B cell (primary cell): Measurements from ENCODE around the gene BRD3. TPM values are rescaled to one million over a fixed set of nuclear protein-coding genes. Genes with fewer than 3 reads are reported as not detected.
"Not testable (repeated sequence)": the region's sequence is repeated elsewhere in the genome, so short reads cannot be mapped to it uniquely, and the experiment has no call there.

ENCODE experiments used
- ATAC-seq: fragments of 200-7000 bp; cut with Tn5 transposase; one replicate; pipeline ENCODE4 v1.10.0; 2021; ENCODE audit warnings: low read depth, mild to moderate bottlenecking, moderate number of reproducible peaks, moderate library complexity
- CTCF ChIA-PET: fragments of 350-600 bp; sonication (Branson Sonifier 250); formaldehyde crosslinking; loops from one replicate; lab custom pipeline; 2021; ENCODE audit warnings: antibody characterized with exemption, inconsistent platforms; lab: Charles Lee
- POLR2A ChIA-PET: fragments of 350-600 bp; sonication (Branson Sonifier 250); formaldehyde crosslinking; loops from one replicate; lab custom pipeline; 2021; ENCODE audit warnings: antibody characterized with exemption; lab: Charles Lee
- DNase-seq: peaks from one replicate; pipeline ENCODE4 v3.0.0; 2013
- H2AFZ ChIP-seq: 2 replicates; pipeline ENCODE4 v1.6.1; 2012; ENCODE audit warnings: mild to moderate bottlenecking, low read depth, low read length; ENCODE audit not compliant: insufficient read depth, poor library complexity, severe bottlenecking
- H3K27ac ChIP-seq, 2 donors: 1 replicate in 1 of 2; 2 replicates in 1 of 2; pipeline ENCODE4 v1.5.1; 2012 to 2013; ENCODE audit warnings: low read length in 2 of 2, mild to moderate bottlenecking in 2 of 2, moderate library complexity in 1 of 2
- H3K27me3 ChIP-seq, 4 experiments: fragments of 200-600 bp in 1 of 4; sonication (generic) in 1 of 4; replicated peaks in 1 of 4; 1 replicate in 2 of 4; 2 replicates in 2 of 4; pipeline versions ENCODE4 v1.6.1 to v1.7.0; 2013 to 2016; ENCODE audit warnings: low read length in 3 of 4, mild to moderate bottlenecking in 2 of 4, mixed read lengths in 1 of 4, moderate library complexity in 1 of 4; ENCODE audit not compliant: insufficient read depth in 4 of 4, control insufficient read depth in 3 of 4; ENCODE audit errors: control extremely low read depth in 1 of 4
- H3K36me3 ChIP-seq, 2 experiments: replicated peaks in 1 of 2; 1 replicate in 1 of 2; 2 replicates in 1 of 2; pipeline versions ENCODE4 v1.6.1 to v1.7.1; 2013; ENCODE audit warnings: low read length in 1 of 2; ENCODE audit not compliant: insufficient read depth in 2 of 2, control insufficient read depth in 1 of 2; ENCODE audit errors: control extremely low read depth in 1 of 2, extremely low read depth in 1 of 2
- H3K4me1 ChIP-seq, 2 donors: fragments of 200-600 bp in 1 of 2; sonication (generic) in 1 of 2; 1 replicate in 1 of 2; 2 replicates in 1 of 2; pipeline versions ENCODE4 v1.5.1 to v1.6.1; 2013 to 2017; ENCODE audit warnings: low read length in 2 of 2; ENCODE audit not compliant: control insufficient read depth in 2 of 2, insufficient read depth in 2 of 2
- H3K4me2 ChIP-seq: replicated peaks from 2 replicates; pipeline ENCODE3; 2012; ENCODE audit warnings: mild to moderate bottlenecking, low read depth, low read length; ENCODE audit not compliant: poor library complexity, severe bottlenecking
- H3K4me3 ChIP-seq, 5 experiments: fragments of 200-600 bp in 1 of 5; sonication (generic) in 1 of 5; 1 replicate in 3 of 5; 2 replicates in 2 of 5; pipeline versions ENCODE4 v1.5.1 to v1.7.0; 2011 to 2016; ENCODE audit warnings: low read length in 4 of 5, mild to moderate bottlenecking in 4 of 5, low read depth in 2 of 5, control low read depth in 1 of 5, moderate library complexity in 1 of 5; ENCODE audit not compliant: insufficient read depth in 1 of 5; ENCODE audit errors: control extremely low read depth in 1 of 5, extremely low read depth in 1 of 5
- H3K79me2 ChIP-seq: fragments of 200-600 bp; sonication (generic); one replicate; pipeline ENCODE4 v1.6.0; 2016; ENCODE audit warnings: low read length; ENCODE audit not compliant: control insufficient read depth, insufficient read depth
- H3K9ac ChIP-seq: fragments of 200-600 bp; sonication (generic); 2 replicates; pipeline ENCODE4 v1.6.1; 2017; ENCODE audit warnings: mild to moderate bottlenecking, low read length, moderate library complexity
- H3K9me3 ChIP-seq, 3 donors: one replicate each; pipeline versions ENCODE4 v1.6.1 to v1.7.1; 2013; ENCODE audit warnings: low read length in 2 of 3; ENCODE audit not compliant: control insufficient read depth in 2 of 3, insufficient read depth in 1 of 3; ENCODE audit errors: control extremely low read depth in 1 of 3
- H4K20me1 ChIP-seq: 2 replicates; pipeline ENCODE4 v1.6.0; 2012; ENCODE audit warnings: mild to moderate bottlenecking, low read length; ENCODE audit not compliant: insufficient read depth, control insufficient read depth, poor library complexity, severe bottlenecking
- H3K27ac Mint-ChIP-seq: one replicate; pipeline ENCODE4 v1.8.0; 2021; ENCODE audit warnings: mixed read lengths
- H3K27me3 Mint-ChIP-seq: one replicate; pipeline ENCODE4 v1.8.0; 2021; ENCODE audit warnings: mixed read lengths
- H3K4me1 Mint-ChIP-seq: one replicate; pipeline ENCODE4 v1.8.0; 2021; ENCODE audit warnings: mixed read lengths
- H3K4me3 Mint-ChIP-seq: one replicate; pipeline ENCODE4 v1.8.0; 2021; ENCODE audit warnings: mixed read lengths
- H3K9me3 Mint-ChIP-seq: one replicate; pipeline ENCODE4 v1.8.0; 2022; ENCODE audit warnings: mixed read lengths; ENCODE audit not compliant: insufficient read depth
- EZH2 ChIP-seq: IDR thresholded peaks from 2 replicates; pipeline ENCODE4 v1.6.1; 2012; ENCODE audit warnings: borderline replicate concordance, low read depth, mild to moderate bottlenecking, moderate library complexity, low read length; ENCODE audit not compliant: insufficient read depth, poor library complexity, severe bottlenecking
- WGBS: methylation state at CpG from one replicate; pipeline ENCODE4 v1.1.5; 2013; ENCODE audit warnings: missing lambda C conversion rate; ENCODE audit not compliant: insufficient coverage; 5-methylcytosine and 5-hydroxymethylcytosine counted together
- intact Hi-C: fragments of 100-400 bp; cut with micrococcal nuclease; formaldehyde crosslinking; loops from one replicate; pipeline ENCODE4 v1.10.0; 2022
- polyA plus RNA-seq: library from polyadenylated mRNA; depleted of rRNA; stranded (reverse); fragments of >200 nt; gene quantifications from 2 replicates; pipeline ENCODE4 v1.2.3, GENCODE V29; 2012
- total RNA-seq, 2 donors: library from RNA; stranded (reverse); fragments of 120-200 nt in 1 of 2; gene quantifications; 1 replicate in 1 of 2; 2 replicates in 1 of 2; pipeline versions ENCODE4 v1.2.3 to v1.2.4, GENCODE V29; 2013 to 2022
- TF ChIP-seq, protein P1 (sequence below): fragments of 200-600 bp; IDR thresholded peaks from one replicate; pipeline ENCODE4 v1.8.0; 2022; ENCODE audit warnings: antibody characterized with exemption, mild to moderate bottlenecking

Gene BRD3
- total and polyA plus RNA-seq, 2 donors (not counting 1 experiment from before 2014, with no cell fraction given) = 8.9 to 38.0 TPM

DNA sequence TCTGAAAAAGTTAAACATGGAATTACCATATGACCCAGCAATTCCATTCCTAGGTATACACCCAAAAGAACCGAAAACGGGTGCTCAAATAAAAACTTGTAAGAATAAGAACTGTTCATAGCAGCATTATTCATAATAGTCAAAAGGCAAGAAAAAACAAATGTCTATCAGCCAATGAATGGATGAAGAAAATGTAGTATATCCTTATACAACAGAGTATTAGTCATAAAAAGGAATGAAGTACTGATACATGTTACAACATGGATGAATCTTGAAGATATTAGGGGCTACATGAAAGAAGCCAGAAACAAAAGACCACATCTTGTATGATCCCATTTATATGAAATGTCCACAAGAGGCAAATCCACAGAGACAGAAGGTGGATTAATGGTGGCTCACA is 15.6 kb upstream of the BRD3 start:
- ATAC-seq = no peak
- Histone ChIP-seq H3K27me3 (peaks cover 0 to 9% (median 1%) of the 10 kb centered on the region in 4 experiments), H3K79me2 (no peaks in the 10 kb centered on the region), H3K9ac (no peak overlapping the region), H3K4me1 (no peaks in the 10 kb centered on the region), H4K20me1 (no peaks in the 10 kb centered on the region), H3K4me3 (no peak overlapping the region), H3K4me2 (no peak overlapping the region), H3K27ac (no peak overlapping the region), H3K36me3 (no peaks in the 10 kb centered on the region), H2AFZ (no peak overlapping the region), H3K9me3 (peaks cover 0 to 16% (median 13%) of the 10 kb centered on the region in 3 donors)
- no peak overlapping the region for H3K4me3 Mint-ChIP-seq
- H3K27ac Mint-ChIP-seq = no peak overlapping the region
- CTCF ChIA-PET = no interaction called here
- H3K27me3 Mint-ChIP-seq = peaks cover 10% of the 10 kb centered on the region
- no CpG with 5 or more reads among the region's 2 CpGs for WGBS
- H3K4me1 Mint-ChIP-seq = no peaks in the 10 kb centered on the region
- POLR2A ChIA-PET = no interaction called here
- DNase-seq = no peak
- H3K9me3 Mint-ChIP-seq = peaks cover 4% of the 10 kb centered on the region
- intact Hi-C loops = no loop called here
- no peak for TF ChIP-seq EZH2
- TF ChIP-seq, protein P1, sequence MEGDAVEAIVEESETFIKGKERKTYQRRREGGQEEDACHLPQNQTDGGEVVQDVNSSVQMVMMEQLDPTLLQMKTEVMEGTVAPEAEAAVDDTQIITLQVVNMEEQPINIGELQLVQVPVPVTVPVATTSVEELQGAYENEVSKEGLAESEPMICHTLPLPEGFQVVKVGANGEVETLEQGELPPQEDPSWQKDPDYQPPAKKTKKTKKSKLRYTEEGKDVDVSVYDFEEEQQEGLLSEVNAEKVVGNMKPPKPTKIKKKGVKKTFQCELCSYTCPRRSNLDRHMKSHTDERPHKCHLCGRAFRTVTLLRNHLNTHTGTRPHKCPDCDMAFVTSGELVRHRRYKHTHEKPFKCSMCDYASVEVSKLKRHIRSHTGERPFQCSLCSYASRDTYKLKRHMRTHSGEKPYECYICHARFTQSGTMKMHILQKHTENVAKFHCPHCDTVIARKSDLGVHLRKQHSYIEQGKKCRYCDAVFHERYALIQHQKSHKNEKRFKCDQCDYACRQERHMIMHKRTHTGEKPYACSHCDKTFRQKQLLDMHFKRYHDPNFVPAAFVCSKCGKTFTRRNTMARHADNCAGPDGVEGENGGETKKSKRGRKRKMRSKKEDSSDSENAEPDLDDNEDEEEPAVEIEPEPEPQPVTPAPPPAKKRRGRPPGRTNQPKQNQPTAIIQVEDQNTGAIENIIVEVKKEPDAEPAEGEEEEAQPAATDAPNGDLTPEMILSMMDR = no peak

DNA sequence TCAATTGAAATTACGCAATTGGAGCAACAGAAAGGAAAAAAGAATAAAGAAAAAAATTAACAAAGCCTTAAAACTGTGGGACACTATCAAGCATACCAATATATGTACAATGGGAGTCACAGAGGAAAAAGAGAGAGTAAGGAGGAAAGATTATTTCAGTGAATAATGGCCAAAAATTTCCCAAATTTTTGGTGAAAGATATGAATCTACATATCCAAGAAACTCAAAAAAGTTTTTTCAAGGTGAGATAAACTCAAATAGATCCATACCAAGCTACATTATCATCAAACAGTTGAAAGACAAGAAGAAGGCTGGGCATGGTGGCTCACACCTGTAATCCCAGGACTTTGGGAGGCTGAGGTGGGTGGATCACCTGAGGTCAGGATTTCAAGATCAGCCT is 8.8 kb upstream of the BRD3 start:
- no peaks in the 10 kb centered on the region for H4K20me1 ChIP-seq
- no CpG with 5 or more reads among the region's 1 CpG for WGBS
- Mint-ChIP-seq H3K27ac (no peak overlapping the region), H3K9me3 (peaks cover 5% of the 10 kb centered on the region), H3K27me3 (peaks cover 24% of the 10 kb centered on the region), H3K4me1 (no peaks in the 10 kb centered on the region), H3K4me3 (no peak overlapping the region)
- no peak overlapping the region for H3K4me2 ChIP-seq
- H3K9ac ChIP-seq = no peak overlapping the region
- intact Hi-C loops = no loop called here
- H2AFZ ChIP-seq = no peak overlapping the region
- no peak for TF ChIP-seq EZH2
- TF ChIP-seq, protein P1 = no peak
- DNase-seq (no peak), ATAC-seq (no peak)
- H3K4me3 ChIP-seq = no peak overlapping the region
- POLR2A ChIA-PET = interaction anchor here (0.6 kb wide), 1 partner anchor 423 kb away, joined by 3 read pairs; no protein-coding TSS in a partner anchor
- H3K4me1 ChIP-seq = no peaks in the 10 kb centered on the region
- H3K9me3 ChIP-seq = peaks cover 0 to 21% (median 18%) of the 10 kb centered on the region in 3 donors
- H3K27ac ChIP-seq = no peak overlapping the region
- CTCF ChIA-PET = no interaction called here
- no peaks in the 10 kb centered on the region for H3K79me2 ChIP-seq
- H3K36me3 ChIP-seq = no peaks in the 10 kb centered on the region
- H3K27me3 ChIP-seq = peaks cover 0 to 9% (median under 1%) of the 10 kb centered on the region in 4 experiments

DNA sequence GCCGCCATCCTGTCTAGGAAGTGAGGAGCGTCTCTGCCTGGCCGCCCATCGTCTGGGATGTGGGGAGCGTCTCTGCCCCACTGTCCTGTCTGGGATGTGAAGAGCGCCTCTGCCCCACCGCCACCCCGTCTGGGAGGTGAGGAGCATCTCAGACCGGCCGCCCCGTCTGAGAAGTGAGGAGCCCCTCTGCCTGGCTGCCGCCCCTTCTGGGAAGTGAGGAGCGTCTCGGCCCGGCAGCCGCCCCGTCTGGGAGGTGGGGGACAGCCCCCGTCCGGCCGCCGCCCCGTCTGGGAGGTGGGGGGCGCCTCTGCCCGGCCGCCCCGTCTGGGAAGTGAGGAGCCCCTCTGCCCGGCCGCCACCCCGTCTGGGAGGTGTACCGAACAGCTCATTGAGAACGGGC is 7.9 kb upstream of the BRD3 start:
- H3K9me3 Mint-ChIP-seq, ATAC-seq, POLR2A ChIA-PET, H3K79me2 ChIP-seq, H3K4me2 ChIP-seq, H3K27ac ChIP-seq, H2AFZ ChIP-seq, intact Hi-C loops, H3K36me3 ChIP-seq, H3K4me1 Mint-ChIP-seq, H4K20me1 ChIP-seq, H3K9ac ChIP-seq, H3K4me3 ChIP-seq, DNase-seq, CTCF ChIA-PET, H3K4me1 ChIP-seq, H3K4me3 Mint-ChIP-seq, H3K27ac Mint-ChIP-seq: not testable (repeated sequence)
- peaks cover 19% of the 10 kb centered on the region for H3K27me3 Mint-ChIP-seq
- 96% methylated on average over 22 of the region's 31 CpGs for WGBS
- peaks cover 0 to 21% (median 18%) of the 10 kb centered on the region in 3 donors for H3K9me3 ChIP-seq
- peaks cover 0 to 12% (median 2%) of the 10 kb centered on the region in 4 experiments for H3K27me3 ChIP-seq
